HG03135 (cell line): ENCODE data around the gene UBE2J2.

Experiments used
- ATAC-seq: cut with Tn5 transposase; IDR thresholded peaks from one replicate; pipeline ENCODE4 v1.9.1; 2021; ENCODE audit warnings: mild to moderate bottlenecking, moderate library complexity; ENCODE audit not compliant: unreplicated experiment

Gene UBE2J2

GRCh38 chr1:1309251-1310108, 35.8 kb upstream of the UBE2J2 start:
- no peak for ATAC-seq

GRCh38 chr1:1308756-1309250, 35.1 kb upstream of the UBE2J2 start:
- ATAC-seq = peak; percentile 3

- ATAC-seq = peak; percentile 52
Observed at GRCh38 chr1:1307923-1308755, 34.5 kb upstream of the UBE2J2 start, which contains the start of the genes ACAP3 and PUSL1. Gene ACAP3, minus strand, starts transcription at chr1:1307930. Its CDS starts 115 bp downstream, at chr1:1307815. Gene PUSL1, plus strand, starts transcription at chr1:1308597. Its CDS starts 47 bp downstream, at chr1:1308644.

DNA sequence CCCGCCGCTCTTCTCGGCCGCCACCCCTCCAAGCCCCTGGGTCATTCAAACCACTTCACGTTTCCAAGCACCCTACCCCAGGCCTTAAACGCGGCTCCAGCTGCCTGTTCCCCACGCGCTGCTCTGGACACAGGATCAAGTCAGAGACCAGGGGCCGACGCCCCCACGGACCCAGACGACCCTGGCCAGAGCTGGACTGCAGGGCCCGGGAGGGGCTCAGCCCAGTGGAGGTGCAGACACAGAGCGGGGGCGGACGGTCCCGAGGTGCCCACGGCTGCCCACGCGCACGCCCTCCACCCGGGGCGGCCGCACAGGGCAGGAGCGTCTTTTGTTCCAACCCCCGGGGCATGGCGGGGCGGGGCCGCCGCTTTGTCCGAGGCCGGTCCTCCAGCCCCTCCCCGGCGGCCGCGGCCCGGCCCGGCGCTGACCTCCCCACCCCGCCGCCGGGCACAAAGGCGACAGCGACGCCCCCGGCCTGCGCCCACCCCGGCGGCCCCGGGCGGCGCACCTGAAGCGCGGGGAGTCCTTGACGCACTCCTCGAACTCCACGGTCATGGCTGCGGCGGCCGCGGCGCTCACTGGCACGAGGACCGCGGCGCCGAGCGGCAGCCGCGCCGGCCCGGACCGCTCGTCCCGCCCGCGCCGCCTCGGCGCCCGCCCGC, 33.7 kb upstream of the UBE2J2 start:
- peak; percentile 5 for ATAC-seq

GRCh38 chr1:1306661-1307260, 33.1 kb upstream of the UBE2J2 start:
- ATAC-seq = no peak

GRCh38 chr1:1306070-1306660, 32.5 kb upstream of the UBE2J2 start:
- ATAC-seq = no peak

DNA sequence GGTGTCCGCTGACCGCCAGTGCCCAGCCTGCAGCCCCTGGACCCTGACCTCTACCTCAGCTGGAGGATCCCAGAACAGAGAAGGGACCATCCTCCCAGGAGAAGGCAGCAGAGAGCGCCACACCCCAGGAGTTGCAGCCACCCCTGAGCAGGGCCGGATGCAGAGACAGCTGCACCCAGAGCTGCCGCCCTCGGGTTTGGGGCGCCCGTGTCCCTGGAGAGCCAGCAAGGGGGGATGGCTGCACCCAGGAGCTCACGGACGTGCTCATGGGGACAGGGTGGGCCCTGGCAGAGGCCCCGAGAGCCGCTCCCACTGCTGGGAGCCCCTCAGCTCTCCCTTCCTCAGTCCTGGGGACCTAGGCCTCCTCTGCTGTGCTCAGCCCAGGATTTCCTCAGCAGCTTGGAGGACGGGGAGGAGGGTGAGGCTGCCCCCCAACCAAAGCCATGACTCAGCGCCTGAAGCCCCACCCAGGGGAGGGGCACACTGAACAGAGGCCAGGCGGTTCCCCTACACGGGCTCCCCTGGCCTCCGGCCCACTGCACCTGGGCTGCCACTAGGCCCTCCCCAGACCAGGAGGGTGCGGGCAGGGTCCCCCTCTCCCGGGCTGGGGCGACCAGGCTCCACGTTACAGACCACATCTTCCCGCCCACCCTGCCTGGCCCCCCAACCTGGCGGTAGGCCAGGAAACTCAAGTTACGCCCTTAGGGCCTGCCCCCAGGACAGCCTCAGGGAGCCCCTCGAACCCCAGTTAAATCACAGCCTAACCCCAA, 31.8 kb upstream of the UBE2J2 start:
- ATAC-seq = no peak

GRCh38 chr1:1304331-1305299, 31.0 kb upstream of the UBE2J2 start:
- no peak for ATAC-seq

- no peak for ATAC-seq
Observed at GRCh38 chr1:1303736-1304135, 30.1 kb upstream of the UBE2J2 start.

- no peak for ATAC-seq
Observed at GRCh38 chr1:1302951-1303509, 29.4 kb upstream of the UBE2J2 start.

- no peak for ATAC-seq
Observed at GRCh38 chr1:1302006-1302430, 28.4 kb upstream of the UBE2J2 start.

GRCh38 chr1:1300352-1300739, 26.7 kb upstream of the UBE2J2 start:
- ATAC-seq = no peak

- no peak for ATAC-seq
Observed at GRCh38 chr1:1299686-1300351, 26.2 kb upstream of the UBE2J2 start.

GRCh38 chr1:1298861-1299685, 25.4 kb upstream of the UBE2J2 start:
- no peak for ATAC-seq

- ATAC-seq = no peak
Observed at GRCh38 chr1:1297802-1298424, 24.3 kb upstream of the UBE2J2 start.
